ENCODE measurements around the gene PRICKLE4. TPM values are rescaled to one million over a fixed set of nuclear protein-coding genes. Genes with fewer than 3 reads are reported as not detected.
"Not testable (repeated sequence)": the region's sequence is repeated elsewhere in the genome, so short reads cannot be mapped to it uniquely, and the experiment has no call there.

Gene PRICKLE4
- total and polyA plus RNA-seq, 2 experiments from 2014 or later: 9.3 to 22.5 TPM

- Histone ChIP-seq H3K27ac (no peak overlapping the region), H3K36me3 (no peaks in the 10 kb centered on the region), H3K9me3 (ENCODE audit: low read depth) (no peaks in the 10 kb centered on the region), H3K4me3 (no peak overlapping the region), H3K27me3 (no peaks in the 10 kb centered on the region), H3K4me1 (ENCODE audit: low read depth) (no peaks in the 10 kb centered on the region)
- TF ChIP-seq CTCF (IDR thresholded peaks at IDR 0.05; ENCODE audit: low read depth, low read length): no peak
- no peak for DNase-seq (ENCODE audit: low read depth in 1 of 2, low spot score in 1 of 2)
Measured at GRCh38 chr6:41757931-41758640, 22.5 kb upstream of the PRICKLE4 start.

GRCh38 chr6:41758641-41759035 is 21.9 kb upstream of the PRICKLE4 start:
- H3K36me3 ChIP-seq: no peaks in the 10 kb centered on the region
- no peaks in the 10 kb centered on the region for H3K9me3 ChIP-seq (ENCODE audit: low read depth)
- no peak for TF ChIP-seq CTCF (IDR thresholded peaks at IDR 0.05; ENCODE audit: low read depth, low read length)
- H3K4me3 ChIP-seq: no peak overlapping the region
- no peaks in the 10 kb centered on the region for H3K27me3 ChIP-seq
- H3K4me1 ChIP-seq (ENCODE audit: low read depth): no peaks in the 10 kb centered on the region
- no peak overlapping the region for H3K27ac ChIP-seq
- DNase-seq (ENCODE audit: low read depth in 1 of 2, low spot score in 1 of 2): no peak

- H3K27ac ChIP-seq: no peak overlapping the region
- TF ChIP-seq CTCF (IDR thresholded peaks at IDR 0.05; ENCODE audit: low read depth, low read length): no peak
- DNase-seq (ENCODE audit: low read depth in 1 of 2, low spot score in 1 of 2): no peak
Measured at GRCh38 chr6:41759106-41759904, 21.3 kb upstream of the PRICKLE4 start.

DNA sequence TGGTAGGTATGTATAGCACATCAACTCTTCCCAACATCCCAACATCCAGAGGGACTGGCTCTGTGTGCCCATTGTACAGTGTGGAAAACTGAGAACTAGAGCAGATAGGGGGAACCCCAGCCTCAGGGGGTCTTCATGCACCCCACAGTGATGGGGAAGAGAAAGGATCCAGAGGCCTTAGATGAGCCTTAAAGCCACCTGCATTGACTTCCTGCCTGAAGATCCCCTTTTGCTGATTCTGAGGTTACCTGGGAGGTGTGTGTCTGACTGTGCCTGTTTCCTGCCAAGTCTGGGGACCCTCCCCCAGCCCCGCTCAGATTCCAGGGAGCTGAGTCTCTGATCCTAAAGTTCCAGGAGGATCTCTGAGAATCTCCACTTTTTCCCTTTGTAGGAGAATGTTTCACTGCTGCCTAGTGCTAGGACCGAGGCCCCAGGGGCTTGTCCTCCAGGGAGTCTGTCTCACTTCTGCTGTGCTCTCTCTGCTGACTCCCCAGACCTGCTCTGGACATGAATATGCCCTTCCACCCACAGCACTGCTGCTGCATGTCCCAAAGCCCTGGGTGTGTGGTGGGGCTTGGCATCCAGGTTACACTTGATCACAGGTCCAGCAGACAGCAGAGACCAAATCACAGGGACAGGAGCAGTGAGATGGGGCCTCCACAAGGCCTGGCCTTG is 20.5 kb upstream of the PRICKLE4 start:
- no peak overlapping the region for H3K27ac ChIP-seq
- no peaks in the 10 kb centered on the region for H3K9me3 ChIP-seq (ENCODE audit: low read depth)
- no peak for DNase-seq (ENCODE audit: low read depth in 1 of 2, low spot score in 1 of 2)
- H3K4me3 ChIP-seq: no peak overlapping the region
- no peak for TF ChIP-seq CTCF (IDR thresholded peaks at IDR 0.05; ENCODE audit: low read depth, low read length)
- no peaks in the 10 kb centered on the region for H3K36me3 ChIP-seq
- H3K27me3 ChIP-seq: no peaks in the 10 kb centered on the region
- no peaks in the 10 kb centered on the region for H3K4me1 ChIP-seq (ENCODE audit: low read depth)

More at GRCh38 chr6:41759106-41759904, 21.3 kb upstream of the PRICKLE4 start:
- no peaks in the 10 kb centered on the region for H3K9me3 ChIP-seq (ENCODE audit: low read depth)
- no peak overlapping the region for H3K4me3 ChIP-seq
- H3K4me1 ChIP-seq (ENCODE audit: low read depth): no peaks in the 10 kb centered on the region
- H3K36me3 ChIP-seq: no peaks in the 10 kb centered on the region
- H3K27me3 ChIP-seq: no peaks in the 10 kb centered on the region

DNA sequence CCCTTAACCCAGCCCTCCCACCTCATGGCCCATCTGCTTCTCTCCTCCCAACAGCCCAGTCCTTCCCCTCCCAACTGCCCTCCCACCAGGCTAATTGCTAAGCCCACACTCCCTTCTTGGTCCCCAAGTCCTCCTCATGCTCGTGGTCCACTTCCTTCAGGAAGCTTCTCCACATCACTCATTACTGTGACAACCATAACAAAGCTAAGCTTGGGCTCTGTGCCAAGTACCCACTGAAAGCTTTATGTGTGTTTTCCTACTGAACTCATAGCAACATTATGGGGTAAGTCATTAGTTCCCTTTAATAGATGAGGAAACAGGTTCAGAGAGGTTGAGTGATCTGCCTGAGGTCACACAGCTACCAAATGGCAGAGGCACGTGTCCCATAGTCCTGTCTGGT is 17.1 kb upstream of the PRICKLE4 start:
- H3K4me3 ChIP-seq: no peak overlapping the region
- no peak for TF ChIP-seq CTCF (IDR thresholded peaks at IDR 0.05; ENCODE audit: low read depth, low read length)
- DNase-seq (ENCODE audit: low read depth in 1 of 2, low spot score in 1 of 2): no peak
- H3K27me3 ChIP-seq: no peaks in the 10 kb centered on the region
- no peak overlapping the region for H3K27ac ChIP-seq
- H3K4me1 ChIP-seq (ENCODE audit: low read depth): peaks cover 17% of the 10 kb centered on the region
- H3K9me3 ChIP-seq (ENCODE audit: low read depth): no peaks in the 10 kb centered on the region
- no peaks in the 10 kb centered on the region for H3K36me3 ChIP-seq

- H3K36me3 ChIP-seq; H3K4me3 ChIP-seq; DNase-seq (ENCODE audit: low read depth in 1 of 2, low spot score in 1 of 2); H3K9me3 ChIP-seq (ENCODE audit: low read depth); H3K27ac ChIP-seq; H3K27me3 ChIP-seq: not testable (repeated sequence)
- peaks cover 23% of the 10 kb centered on the region for H3K4me1 ChIP-seq (ENCODE audit: low read depth)
Measured at GRCh38 chr6:41766043-41766664, 14.4 kb upstream of the PRICKLE4 start.
